GM12801 (cell line): Measurements from ENCODE around the gene CMIP.

Experiments used
- TF ChIP-seq, protein P1 (sequence below): IDR thresholded peaks from one replicate; pipeline ENCODE4 v1.5.1; 2011; ENCODE audit warnings: control low read depth; ENCODE audit not compliant: insufficient read length; ENCODE audit errors: extremely low read depth

CMIP gene

DNA sequence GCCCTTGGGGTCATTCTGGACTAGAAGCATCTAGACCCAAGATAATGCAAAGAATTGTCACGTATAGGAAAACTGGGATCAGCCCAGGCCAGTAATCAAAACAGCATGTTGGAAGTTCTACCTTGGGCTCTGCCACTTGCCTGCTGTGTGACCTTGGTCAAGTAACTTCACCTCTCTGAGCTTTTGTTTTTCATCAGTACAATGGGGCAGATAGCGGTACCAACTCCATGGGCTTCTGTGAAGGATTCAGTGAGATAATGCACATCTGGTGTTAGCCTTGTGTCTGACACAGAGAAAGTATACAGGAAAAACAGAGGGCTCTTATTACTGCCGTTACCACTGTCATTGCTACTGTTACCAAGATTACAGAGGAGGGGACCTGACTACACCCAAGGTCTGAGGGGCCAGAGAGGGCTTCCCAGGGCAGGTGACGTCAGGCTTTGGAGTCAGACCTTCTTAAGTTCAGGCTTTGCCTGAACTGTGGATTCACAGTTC lies 24.6 kb downstream of the CMIP start:
- TF ChIP-seq, protein P1, sequence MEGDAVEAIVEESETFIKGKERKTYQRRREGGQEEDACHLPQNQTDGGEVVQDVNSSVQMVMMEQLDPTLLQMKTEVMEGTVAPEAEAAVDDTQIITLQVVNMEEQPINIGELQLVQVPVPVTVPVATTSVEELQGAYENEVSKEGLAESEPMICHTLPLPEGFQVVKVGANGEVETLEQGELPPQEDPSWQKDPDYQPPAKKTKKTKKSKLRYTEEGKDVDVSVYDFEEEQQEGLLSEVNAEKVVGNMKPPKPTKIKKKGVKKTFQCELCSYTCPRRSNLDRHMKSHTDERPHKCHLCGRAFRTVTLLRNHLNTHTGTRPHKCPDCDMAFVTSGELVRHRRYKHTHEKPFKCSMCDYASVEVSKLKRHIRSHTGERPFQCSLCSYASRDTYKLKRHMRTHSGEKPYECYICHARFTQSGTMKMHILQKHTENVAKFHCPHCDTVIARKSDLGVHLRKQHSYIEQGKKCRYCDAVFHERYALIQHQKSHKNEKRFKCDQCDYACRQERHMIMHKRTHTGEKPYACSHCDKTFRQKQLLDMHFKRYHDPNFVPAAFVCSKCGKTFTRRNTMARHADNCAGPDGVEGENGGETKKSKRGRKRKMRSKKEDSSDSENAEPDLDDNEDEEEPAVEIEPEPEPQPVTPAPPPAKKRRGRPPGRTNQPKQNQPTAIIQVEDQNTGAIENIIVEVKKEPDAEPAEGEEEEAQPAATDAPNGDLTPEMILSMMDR = no peak

DNA sequence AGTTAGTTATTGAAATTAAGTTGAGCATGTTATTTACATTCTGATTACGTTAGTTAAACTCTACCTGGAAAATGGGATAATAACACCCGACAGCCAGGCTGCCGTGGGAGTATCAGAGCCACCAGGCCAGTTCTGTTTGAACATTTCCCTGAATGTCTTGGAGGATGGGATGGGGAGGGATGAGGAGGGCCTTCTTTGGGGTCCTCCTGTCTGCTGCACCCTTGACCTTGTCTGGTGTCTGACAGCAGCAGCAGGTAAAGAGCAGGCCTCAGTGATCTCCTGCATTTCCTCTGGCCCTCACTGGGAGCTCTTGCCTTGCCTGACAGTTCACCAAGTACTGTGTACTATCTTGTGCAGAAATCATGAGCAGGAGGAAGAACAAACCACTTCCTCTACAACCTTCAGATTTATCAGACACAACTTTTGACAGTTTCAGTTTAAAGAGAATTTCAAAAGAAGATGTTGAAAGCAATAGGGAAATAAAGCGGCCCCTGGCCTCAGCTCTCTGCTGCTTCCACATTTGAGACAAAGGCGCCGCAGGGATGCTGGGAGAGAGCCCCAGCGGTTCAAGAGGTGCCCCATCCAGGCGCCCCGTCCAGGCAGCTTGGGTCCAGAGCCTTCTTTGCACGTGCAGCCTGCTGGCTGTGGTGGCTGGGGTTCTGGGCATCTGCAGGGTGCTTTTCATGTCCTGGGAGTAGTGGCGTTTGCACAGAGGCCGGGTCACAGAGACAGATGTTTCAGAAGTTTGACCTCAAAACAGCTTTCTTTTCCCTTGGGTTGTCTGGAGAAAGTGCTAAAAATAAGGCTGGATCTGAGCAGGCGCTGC lies 25.3 kb downstream of the CMIP start:
- TF ChIP-seq, protein P1 = no peak

DNA sequence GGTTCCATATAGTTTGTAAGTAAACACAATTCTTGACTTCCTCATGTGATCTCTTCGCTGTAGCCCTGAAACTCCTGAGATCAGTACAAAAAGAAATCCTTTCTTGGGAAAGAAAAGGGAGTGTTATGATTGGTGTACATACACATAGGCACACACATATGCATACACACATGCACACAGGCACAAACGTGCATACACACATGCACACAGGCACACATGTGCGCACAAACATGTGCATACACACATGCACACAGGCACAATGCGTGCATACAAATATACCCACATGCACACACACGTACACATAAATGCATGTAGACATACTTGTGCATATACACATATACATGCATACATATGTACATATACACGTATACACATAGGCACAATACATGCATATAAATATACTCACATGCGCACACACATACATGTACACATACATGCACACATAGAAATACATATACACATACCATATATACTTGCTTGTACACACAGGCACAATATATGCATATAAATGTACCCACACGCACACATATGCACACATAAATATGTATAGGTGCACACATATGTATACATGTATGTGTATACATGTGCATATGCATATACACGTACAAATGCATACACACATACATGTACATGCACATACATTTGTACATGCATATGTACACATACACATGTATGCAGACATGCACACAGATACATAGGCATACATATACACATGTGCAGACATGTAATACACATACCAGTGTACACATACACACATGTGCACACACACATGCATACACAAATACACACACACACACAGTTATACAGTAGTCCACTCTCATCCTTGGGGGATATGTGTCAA lies 26.4 kb downstream of the CMIP start:
- TF ChIP-seq, protein P1 = no peak

- TF ChIP-seq, protein P1 = no peak
Observed at GRCh38 chr16:81471882-81472281, 27.3 kb downstream of the CMIP start.

DNA sequence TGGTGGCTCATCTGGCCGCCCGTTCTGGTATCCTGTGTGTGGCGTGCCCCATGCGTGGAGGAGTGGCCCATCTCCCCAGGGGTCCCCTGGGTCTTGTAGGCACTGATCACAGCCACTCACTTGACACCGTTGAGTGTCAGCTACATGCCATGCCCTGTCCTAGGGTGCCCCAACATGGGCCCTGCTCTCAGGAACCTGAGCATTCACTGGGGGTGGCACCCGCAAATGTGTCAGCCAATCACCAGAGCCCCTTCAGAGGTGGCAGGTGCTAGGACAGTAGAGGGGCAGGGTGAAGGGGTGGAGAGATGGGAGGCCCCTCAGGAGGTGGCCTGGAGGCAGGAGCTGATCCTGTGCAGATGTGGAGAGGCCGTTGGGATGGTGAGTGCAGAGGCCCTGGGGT lies 27.8 kb downstream of the CMIP start:
- TF ChIP-seq, protein P1 = no peak

GRCh38 chr16:81473066-81473488 lies 28.5 kb downstream of the CMIP start:
- TF ChIP-seq, protein P1 = no peak

DNA sequence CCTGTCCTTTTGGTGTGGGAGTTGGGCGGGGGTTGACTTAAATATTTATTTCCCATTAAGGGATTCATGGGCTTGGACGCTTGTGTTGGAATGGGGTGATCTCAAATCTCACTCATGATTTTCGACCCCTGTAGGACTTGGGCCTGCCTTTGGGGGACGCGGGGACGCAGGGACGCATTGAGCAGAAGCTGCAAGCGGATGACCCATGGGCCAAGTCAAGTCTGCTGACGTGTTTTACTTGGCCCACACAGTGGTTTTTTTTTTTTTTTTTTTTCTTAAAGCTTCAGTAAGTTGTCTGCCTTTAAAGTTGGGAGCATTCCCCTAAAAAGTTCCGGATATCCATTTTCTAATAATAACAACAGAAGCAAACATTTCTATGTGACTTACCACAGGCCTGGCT lies 28.9 kb downstream of the CMIP start:
- TF ChIP-seq, protein P1 = no peak
